Heart right ventricle (tissue), 16 donors: ENCODE measurements around the gene TMEM53. TPM values are rescaled to one million over a fixed set of nuclear protein-coding genes. Genes with fewer than 3 reads are reported as not detected.

ENCODE experiments used
- ATAC-seq, 8 donors: fragments of 200-7000 bp; cut with Tn5 transposase; one replicate each; pipeline ENCODE4 v1.9.1; 2020; ENCODE audit warnings: mild to moderate bottlenecking in 8 of 8, moderate library complexity in 8 of 8, moderate number of reproducible peaks in 1 of 8
- DNase-seq, 2 donors: peaks; one replicate each; pipeline ENCODE4 v3.0.0-alpha.2; 2020
- H3K27ac ChIP-seq, 10 donors: fragments of 200-600 bp; sonication (generic) in 2 of 10; one replicate each; pipeline versions ENCODE4 v1.5.0 to v1.8.0; 2020 to 2022; ENCODE audit warnings: mild to moderate bottlenecking in 3 of 10
- H3K27me3 ChIP-seq, 7 donors: fragments of 200-600 bp; one replicate each; pipeline ENCODE4 v1.8.0; 2021 to 2022; ENCODE audit warnings: mild to moderate bottlenecking in 2 of 7
- H3K36me3 ChIP-seq, 9 donors: fragments of 200-600 bp; sonication (generic) in 1 of 9; one replicate each; pipeline versions ENCODE4 v1.5.0 to v1.8.0; 2020 to 2022; ENCODE audit warnings: mild to moderate bottlenecking in 2 of 9
- H3K4me1 ChIP-seq, 9 donors: fragments of 200-600 bp; sonication (generic) in 1 of 9; one replicate each; pipeline versions ENCODE4 v1.5.0 to v1.8.0; 2020 to 2022; ENCODE audit warnings: mild to moderate bottlenecking in 4 of 9
- H3K4me3 ChIP-seq, 10 donors: fragments of 200-600 bp; sonication (generic) in 2 of 10; one replicate each; pipeline versions ENCODE4 v1.5.0 to v1.8.0; 2020 to 2022; ENCODE audit warnings: mild to moderate bottlenecking in 7 of 10, moderate library complexity in 2 of 10
- H3K9me3 ChIP-seq, 11 donors: fragments of 200-600 bp in 10 of 11; sonication (generic) in 2 of 11; one replicate each; pipeline versions ENCODE4 v1.5.0 to v1.8.0; 2013 to 2022; ENCODE audit warnings: mild to moderate bottlenecking in 2 of 11, control low read depth in 1 of 11, moderate library complexity in 1 of 11
- CTCF ChIP-seq, 9 donors: fragments of 200-600 bp; sonication (generic) in 2 of 9; IDR thresholded peaks; one replicate each; pipeline versions ENCODE4 v1.5.0 to v1.8.0; 2021 to 2022; ENCODE audit warnings: antibody characterized with exemption in 9 of 9, mild to moderate bottlenecking in 5 of 9, moderate library complexity in 1 of 9
- WGBS, 2 donors: extraction: QIAGEN DNeasy Blood & Tissue Kit; methylation state at CpG; one replicate each; pipeline ENCODE4 v1.1.7; 2013; ENCODE audit warnings: inconsistent platforms in 1 of 2; 5-methylcytosine and 5-hydroxymethylcytosine counted together
- intact Hi-C, 10 donors: fragments of 100-400 bp; cut with DNase I; formaldehyde crosslinking; loops; one replicate each; pipeline versions ENCODE4 v1.11.1 to v1.14.2; 2022
- polyA plus RNA-seq, 2 donors: library from polyadenylated mRNA; stranded (reverse); fragments of 200-250 nt; gene quantifications; one replicate each; pipeline ENCODE4 v1.2.3, GENCODE V29; 2013
- total RNA-seq, 10 donors: library from RNA; stranded (reverse); fragmentation: NEBNext Ultra II Directional in 3 of 10; extraction: Animal tissue kit (Norgen Biotek cat#: 25700) in 3 of 10; gene quantifications; one replicate each; pipeline versions ENCODE4 v1.2.1 to v1.2.4, GENCODE V29; 2021 to 2023
- donor health status: Arrhythmogenic right ventricular cardiomyopathy.
- donor health status: ischemic (EF 13 %, LVEDD 7.1; RV severe dilation, severe dysfunction).
- donor health status: healthy with polysubstance abuse.
- donor health status: DM: no; HTN: yes; CAD: no.
- donor health status: DM: no; HTN: no; CAD: no.
- donor health status: ischemic (EF 25% LVEDD 6.9; RV normal size, moderate dysfunction).
- donor health status: ischemic (EF 25% LVEDD 5.7; RV mildly dilated, moderate dysfunction).
- donor health status: healthy.
- donor health status: DM: yes; HTN: yes; CAD: no.
- donor health status: Ischemic cardiomyopathy.
- donor health status: ischemic (EF 35%, LVEDD 5.7; RV mildly dilated, moderate dysfunction).
- donor health status: nonischemic (EF 11% LVEDD 7.7; RV severe dilation, severe dysfunction).
- donor health status: DM: yes; HTN: yes; CAD: no.
- donor health status: PGD.
- donor health status: ischemic (EF 29% LVEDD 5.4; RV normal size, mild dysfunction).
- donor health status: nonischemic (EF 23%, LVEDD 6.1; RV moderate dilation, normal function).

The TMEM53 gene
- total and polyA plus RNA-seq, 12 donors: 6.6 to 21.0 (median 12.2) TPM

- Histone ChIP-seq H3K27me3 (no peaks in the 10 kb centered on the region), H3K4me3 (no peak overlapping the region), H3K27ac (peak overlapping the region in 6 of 10 donors; percentile 38 to 70 (median 62)), H3K36me3 (peaks cover 0 to 9% (median 0%) of the 10 kb centered on the region in 9 donors), H3K9me3 (no peaks in the 10 kb centered on the region), H3K4me1 (peaks cover 0 to 12% (median 5%) of the 10 kb centered on the region in 9 donors)
- intact Hi-C loops: no loop called here
- no peak for TF ChIP-seq CTCF (IDR thresholded peaks at IDR 0.05)
- 38 to 46% methylated on average over 9 of the region's 9 CpGs for WGBS, 2 donors
- ATAC-seq: peak; percentile 87 to 97 (median 92)
- DNase-seq: peak; percentile 81 to 84
These were observed 14.1 kb downstream of the TMEM53 start for GRCh38 chr1:44660176-44660575.

- Histone ChIP-seq H3K27ac (peak overlapping the region in 3 of 10 donors; percentile 38 to 67 (median 41)), H3K9me3 (no peaks in the 10 kb centered on the region), H3K27me3 (no peaks in the 10 kb centered on the region), H3K4me1 (peaks cover 0 to 12% (median 2%) of the 10 kb centered on the region in 9 donors), H3K36me3 (peaks cover 0 to 14% (median 0%) of the 10 kb centered on the region in 9 donors), H3K4me3 (no peak overlapping the region)
- intact Hi-C loops: loop anchor here in 4 of 10 donors (10.0 kb wide), 2 partner anchors 85 to 445 kb away; partner anchors contain the start of gene DMAP1 (in 3 of the 4)
- DNase-seq: no peak
- no peak for ATAC-seq
- WGBS, 2 donors: 95 to 97% methylated on average over 4 of the region's 4 CpGs
- no peak for TF ChIP-seq CTCF (IDR thresholded peaks at IDR 0.05)
These were observed 14.7 kb downstream of the TMEM53 start for GRCh38 chr1:44659566-44659965.

GRCh38 chr1:44655609-44656008 lies 18.7 kb downstream of the TMEM53 start:
- H3K27ac ChIP-seq: no peak overlapping the region
- no peak for DNase-seq
- H3K9me3 ChIP-seq: no peaks in the 10 kb centered on the region
- WGBS, 2 donors: 67 to 71% methylated on average over 5 of the region's 5 CpGs
- peak; percentile 17 to 70 (median 55) for TF ChIP-seq CTCF (IDR thresholded peaks at IDR 0.05)
- H3K36me3 ChIP-seq: peaks cover 0 to 50% (median 8%) of the 10 kb centered on the region in 9 donors
- H3K27me3 ChIP-seq: no peaks in the 10 kb centered on the region
- H3K4me3 ChIP-seq: no peak overlapping the region
- ATAC-seq: peak in 1 of 8 donors; percentile 27
- peaks cover 0 to 14% (median 0%) of the 10 kb centered on the region in 9 donors for H3K4me1 ChIP-seq
- intact Hi-C loops: loop anchor here in 4 of 10 donors (10.0 kb wide), 2 partner anchors 81 to 441 kb away; partner anchors contain the start of gene DMAP1 (in 3 of the 4)

GRCh38 chr1:44654621-44655187 lies 19.6 kb downstream of the TMEM53 start:
- no peaks in the 10 kb centered on the region for H3K9me3 ChIP-seq
- H3K27ac ChIP-seq: no peak overlapping the region
- 94 to 95% methylated on average over 35 of the region's 35 CpGs for WGBS, 2 donors
- DNase-seq: no peak
- H3K36me3 ChIP-seq: peaks cover 0 to 59% (median 16%) of the 10 kb centered on the region in 9 donors
- TF ChIP-seq CTCF (IDR thresholded peaks at IDR 0.05): no peak
- H3K4me3 ChIP-seq: no peak overlapping the region
- peaks cover 0 to 11% (median 0%) of the 10 kb centered on the region in 9 donors for H3K4me1 ChIP-seq
- no peak for ATAC-seq
- no peaks in the 10 kb centered on the region for H3K27me3 ChIP-seq
- intact Hi-C loops: loop anchor here in 6 of 10 donors (5.0 to 10.0 kb wide), 4 partner anchors 80 to 440 kb away; partner anchors contain the start of gene DMAP1 (in 3 of the 6)
